ENCODE data around the gene PCMTD2.

PCMTD2 gene

GRCh38 chr20:64239449-64240242 lies 15.9 kb upstream of the PCMTD2 start:
- no peak for DNase-seq

GRCh38 chr20:64240243-64241015 lies 15.1 kb upstream of the PCMTD2 start:
- no peak for DNase-seq

- no peak for DNase-seq
Measured at GRCh38 chr20:64241061-64241460, 14.5 kb upstream of the PCMTD2 start.

- DNase-seq: no peak
Measured at GRCh38 chr20:64242003-64242796, 13.3 kb upstream of the PCMTD2 start.

- no peak for DNase-seq
Measured at GRCh38 chr20:64242797-64243475, 12.6 kb upstream of the PCMTD2 start.

GRCh38 chr20:64244281-64244805 lies 11.2 kb upstream of the PCMTD2 start:
- no peak for DNase-seq

- no peak for DNase-seq
Measured at GRCh38 chr20:64244870-64245603, 10.5 kb upstream of the PCMTD2 start.

- no peak for DNase-seq
Measured at GRCh38 chr20:64245746-64246595, 9.6 kb upstream of the PCMTD2 start.

- DNase-seq: no peak
Measured at GRCh38 chr20:64246616-64247306, 8.8 kb upstream of the PCMTD2 start.

- no peak for DNase-seq
Measured at GRCh38 chr20:64247307-64247618, 8.3 kb upstream of the PCMTD2 start.

- no peak for DNase-seq
Measured at GRCh38 chr20:64247970-64248841, 7.3 kb upstream of the PCMTD2 start.

- DNase-seq: no peak
Measured at GRCh38 chr20:64250027-64250426, 5.5 kb upstream of the PCMTD2 start.

- DNase-seq: no peak
Measured at GRCh38 chr20:64253000-64253383, 2.6 kb upstream of the PCMTD2 start.

GRCh38 chr20:64253443-64253842 lies 2.1 kb upstream of the PCMTD2 start:
- no peak for DNase-seq

GRCh38 chr20:64254156-64254555 lies 1.4 kb upstream of the PCMTD2 start:
- no peak for DNase-seq

- DNase-seq: no peak
Measured at GRCh38 chr20:64254571-64255360, 782 bp upstream of the PCMTD2 start.

GRCh38 chr20:64256282-64256935 lies 861 bp downstream of the PCMTD2 start:
- DNase-seq: no peak
